Right forelimb (tissue), 1 donor: Measurements from ENCODE around the gene NLK.
"Not testable (repeated sequence)": the region's sequence is repeated elsewhere in the genome, so short reads cannot be mapped to it uniquely, and the experiment has no call there.

Experiments
- DNase-seq: peaks from one replicate; pipeline ENCODE4 v3.0.0-alpha.2; 2018

NLK gene

DNA sequence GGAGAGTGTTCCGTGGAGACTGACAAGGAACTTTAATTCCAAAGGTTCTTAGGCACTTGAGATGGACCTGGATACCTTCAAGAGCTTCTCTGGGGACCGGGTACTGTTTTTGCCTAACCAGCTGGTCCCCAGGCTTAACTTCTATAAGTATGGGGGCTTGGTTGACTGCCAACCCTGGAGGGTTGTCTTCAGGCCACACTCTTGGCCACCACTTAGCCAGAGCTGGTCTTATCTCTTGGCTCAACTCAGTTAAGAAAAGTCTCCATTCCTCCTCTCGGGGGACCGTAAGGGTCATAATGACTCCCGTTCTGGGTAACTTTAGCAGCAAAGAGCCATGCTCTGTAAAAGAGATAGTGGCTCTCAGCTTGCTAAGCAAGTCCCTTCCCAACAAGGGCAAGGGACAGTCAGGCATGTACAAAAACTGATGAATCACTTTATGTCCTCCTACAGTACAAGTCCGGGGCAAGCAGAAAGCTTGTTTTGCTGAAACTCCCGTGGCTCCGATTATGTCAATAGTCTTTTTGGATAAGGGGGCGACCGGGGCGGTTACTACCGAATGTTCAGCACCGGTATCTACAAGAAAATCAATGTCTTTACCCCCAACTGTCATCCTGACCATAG, 193.7 kb downstream of the NLK start:
- DNase-seq = peak; percentile 4

DNA sequence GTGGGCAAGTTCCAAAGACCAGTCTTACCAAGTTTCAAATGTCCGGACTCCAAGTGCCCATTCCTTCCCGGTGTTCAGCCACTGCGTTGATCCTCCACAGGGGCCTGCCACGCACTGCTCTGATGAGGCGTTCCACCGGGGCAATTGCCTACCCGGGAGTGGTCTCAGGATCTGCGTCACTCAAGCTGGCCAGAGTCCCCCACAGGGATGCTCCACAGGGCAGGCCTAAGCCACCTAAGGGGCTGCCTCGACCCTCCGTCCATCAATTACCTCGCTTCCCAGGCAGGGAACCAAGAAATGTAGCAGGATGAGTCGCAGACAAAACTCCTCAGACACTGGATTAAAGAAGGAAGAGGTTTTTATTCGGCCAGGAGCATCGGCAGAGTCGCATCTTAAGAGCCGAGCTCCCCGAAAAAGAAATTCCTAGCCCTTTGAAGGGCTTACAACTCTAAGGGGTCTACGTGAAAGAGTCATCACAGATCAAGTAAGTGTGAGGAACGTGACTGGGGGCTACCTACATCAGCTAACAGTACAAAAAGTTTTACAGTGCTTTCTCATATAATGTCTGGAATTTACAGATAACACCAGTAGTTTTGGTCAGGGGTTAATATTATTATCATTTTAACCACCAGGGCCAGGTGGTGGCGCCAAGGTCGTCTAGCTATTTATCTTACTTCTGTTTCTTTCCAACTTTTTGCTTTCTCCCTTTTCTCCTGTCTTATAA, 196.2 kb downstream of the NLK start:
- not testable (repeated sequence) for DNase-seq

GRCh38 chr17:28239271-28239624, 196.8 kb downstream of the NLK start:
- DNase-seq = no peak

DNA sequence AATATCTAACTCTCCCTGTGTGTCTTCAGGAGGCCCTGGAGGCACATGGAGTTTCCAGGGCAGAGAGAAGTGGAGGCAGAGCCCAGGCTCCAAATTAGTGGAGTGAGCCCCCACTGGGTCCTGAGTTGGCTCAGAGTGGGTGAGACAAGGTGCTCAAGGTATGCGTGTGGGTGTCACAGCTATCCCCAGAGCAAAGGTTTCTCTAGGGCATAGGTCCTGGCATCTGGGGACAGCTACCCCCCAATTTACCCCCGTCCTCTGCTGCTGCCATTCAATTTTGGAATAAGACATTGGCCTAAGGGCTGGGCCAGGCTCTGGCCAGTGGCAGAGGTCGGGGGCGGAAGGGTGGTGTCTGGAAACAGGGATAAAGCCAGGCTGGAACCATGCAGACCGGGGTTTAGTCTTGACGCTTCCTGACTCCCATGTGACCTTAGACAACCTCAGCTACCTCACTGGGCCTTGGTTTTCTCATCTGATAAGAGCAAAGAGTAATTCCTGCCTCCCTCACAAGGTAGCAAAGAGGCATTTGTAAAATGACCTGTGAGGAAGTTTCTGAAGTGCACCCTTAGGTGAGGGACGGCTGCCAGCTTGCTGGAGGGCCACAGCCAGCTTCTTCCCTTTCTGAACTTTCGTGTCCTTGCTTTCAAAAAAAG, 198.3 kb downstream of the NLK start:
- DNase-seq = peak; percentile 7

DNA sequence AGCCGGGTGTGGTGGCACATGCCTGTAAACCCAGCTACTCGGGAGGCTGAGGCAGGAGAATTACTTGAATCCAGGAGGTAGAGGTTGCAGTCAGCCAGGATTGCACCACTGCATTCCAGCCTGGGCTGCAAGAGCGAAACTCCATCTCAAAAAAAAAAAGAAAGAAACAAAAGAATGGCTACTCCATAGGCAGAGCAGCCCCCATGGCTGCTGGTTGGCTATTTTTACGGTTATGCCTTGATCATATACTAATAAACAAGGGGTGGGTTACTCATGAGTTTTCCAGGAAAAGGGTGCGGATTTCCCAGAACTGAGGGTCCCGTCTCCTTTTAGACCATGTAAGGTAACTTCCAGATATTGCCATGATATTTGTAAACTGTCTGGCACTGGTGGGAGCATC, 200.3 kb downstream of the NLK start:
- peak; percentile 2 for DNase-seq

GRCh38 chr17:28243268-28243667, 200.8 kb downstream of the NLK start:
- DNase-seq = not testable (repeated sequence)

GRCh38 chr17:28244446-28244845, 202.0 kb downstream of the NLK start:
- no peak for DNase-seq
